B cell (primary cell): ENCODE data around the gene IGF1R. TPM values are rescaled to one million over a fixed set of nuclear protein-coding genes. Genes with fewer than 3 reads are reported as not detected.

ENCODE experiments used
- ATAC-seq: fragments of 200-7000 bp; cut with Tn5 transposase; one replicate; pipeline ENCODE4 v1.10.0; 2021; ENCODE audit warnings: low read depth, mild to moderate bottlenecking, moderate number of reproducible peaks, moderate library complexity
- CTCF ChIA-PET: fragments of 350-600 bp; sonication (Branson Sonifier 250); formaldehyde crosslinking; loops from one replicate; lab custom pipeline; 2021; ENCODE audit warnings: antibody characterized with exemption, inconsistent platforms; lab: Charles Lee
- POLR2A ChIA-PET: fragments of 350-600 bp; sonication (Branson Sonifier 250); formaldehyde crosslinking; loops from one replicate; lab custom pipeline; 2021; ENCODE audit warnings: antibody characterized with exemption; lab: Charles Lee
- DNase-seq: peaks from one replicate; pipeline ENCODE4 v3.0.0; 2013
- H2AFZ ChIP-seq: 2 replicates; pipeline ENCODE4 v1.6.1; 2012; ENCODE audit warnings: mild to moderate bottlenecking, low read depth, low read length; ENCODE audit not compliant: insufficient read depth, poor library complexity, severe bottlenecking
- H3K27ac ChIP-seq, 2 donors: 1 replicate in 1 of 2; 2 replicates in 1 of 2; pipeline ENCODE4 v1.5.1; 2012 to 2013; ENCODE audit warnings: low read length in 2 of 2, mild to moderate bottlenecking in 2 of 2, moderate library complexity in 1 of 2
- H3K27me3 ChIP-seq, 4 experiments: fragments of 200-600 bp in 1 of 4; sonication (generic) in 1 of 4; replicated peaks in 1 of 4; 1 replicate in 2 of 4; 2 replicates in 2 of 4; pipeline versions ENCODE4 v1.6.1 to v1.7.0; 2013 to 2016; ENCODE audit warnings: low read length in 3 of 4, mild to moderate bottlenecking in 2 of 4, mixed read lengths in 1 of 4, moderate library complexity in 1 of 4; ENCODE audit not compliant: insufficient read depth in 4 of 4, control insufficient read depth in 3 of 4; ENCODE audit errors: control extremely low read depth in 1 of 4
- H3K36me3 ChIP-seq, 2 experiments: replicated peaks in 1 of 2; 1 replicate in 1 of 2; 2 replicates in 1 of 2; pipeline versions ENCODE4 v1.6.1 to v1.7.1; 2013; ENCODE audit warnings: low read length in 1 of 2; ENCODE audit not compliant: insufficient read depth in 2 of 2, control insufficient read depth in 1 of 2; ENCODE audit errors: control extremely low read depth in 1 of 2, extremely low read depth in 1 of 2
- H3K4me1 ChIP-seq, 2 donors: fragments of 200-600 bp in 1 of 2; sonication (generic) in 1 of 2; 1 replicate in 1 of 2; 2 replicates in 1 of 2; pipeline versions ENCODE4 v1.5.1 to v1.6.1; 2013 to 2017; ENCODE audit warnings: low read length in 2 of 2; ENCODE audit not compliant: control insufficient read depth in 2 of 2, insufficient read depth in 2 of 2
- H3K4me2 ChIP-seq: replicated peaks from 2 replicates; pipeline ENCODE3; 2012; ENCODE audit warnings: mild to moderate bottlenecking, low read depth, low read length; ENCODE audit not compliant: poor library complexity, severe bottlenecking
- H3K4me3 ChIP-seq, 5 experiments: fragments of 200-600 bp in 1 of 5; sonication (generic) in 1 of 5; 1 replicate in 3 of 5; 2 replicates in 2 of 5; pipeline versions ENCODE4 v1.5.1 to v1.7.0; 2011 to 2016; ENCODE audit warnings: low read length in 4 of 5, mild to moderate bottlenecking in 4 of 5, low read depth in 2 of 5, control low read depth in 1 of 5, moderate library complexity in 1 of 5; ENCODE audit not compliant: insufficient read depth in 1 of 5; ENCODE audit errors: control extremely low read depth in 1 of 5, extremely low read depth in 1 of 5
- H3K79me2 ChIP-seq: fragments of 200-600 bp; sonication (generic); one replicate; pipeline ENCODE4 v1.6.0; 2016; ENCODE audit warnings: low read length; ENCODE audit not compliant: control insufficient read depth, insufficient read depth
- H3K9ac ChIP-seq: fragments of 200-600 bp; sonication (generic); 2 replicates; pipeline ENCODE4 v1.6.1; 2017; ENCODE audit warnings: mild to moderate bottlenecking, low read length, moderate library complexity
- H3K9me3 ChIP-seq, 3 donors: one replicate each; pipeline versions ENCODE4 v1.6.1 to v1.7.1; 2013; ENCODE audit warnings: low read length in 2 of 3; ENCODE audit not compliant: control insufficient read depth in 2 of 3, insufficient read depth in 1 of 3; ENCODE audit errors: control extremely low read depth in 1 of 3
- H4K20me1 ChIP-seq: 2 replicates; pipeline ENCODE4 v1.6.0; 2012; ENCODE audit warnings: mild to moderate bottlenecking, low read length; ENCODE audit not compliant: insufficient read depth, control insufficient read depth, poor library complexity, severe bottlenecking
- H3K27ac Mint-ChIP-seq: one replicate; pipeline ENCODE4 v1.8.0; 2021; ENCODE audit warnings: mixed read lengths
- H3K27me3 Mint-ChIP-seq: one replicate; pipeline ENCODE4 v1.8.0; 2021; ENCODE audit warnings: mixed read lengths
- H3K4me1 Mint-ChIP-seq: one replicate; pipeline ENCODE4 v1.8.0; 2021; ENCODE audit warnings: mixed read lengths
- H3K4me3 Mint-ChIP-seq: one replicate; pipeline ENCODE4 v1.8.0; 2021; ENCODE audit warnings: mixed read lengths
- H3K9me3 Mint-ChIP-seq: one replicate; pipeline ENCODE4 v1.8.0; 2022; ENCODE audit warnings: mixed read lengths; ENCODE audit not compliant: insufficient read depth
- CTCF ChIP-seq: fragments of 200-600 bp; IDR thresholded peaks from one replicate; pipeline ENCODE4 v1.8.0; 2022; ENCODE audit warnings: antibody characterized with exemption, mild to moderate bottlenecking
- EZH2 ChIP-seq: IDR thresholded peaks from 2 replicates; pipeline ENCODE4 v1.6.1; 2012; ENCODE audit warnings: borderline replicate concordance, low read depth, mild to moderate bottlenecking, moderate library complexity, low read length; ENCODE audit not compliant: insufficient read depth, poor library complexity, severe bottlenecking
- WGBS: methylation state at CpG from one replicate; pipeline ENCODE4 v1.1.5; 2013; ENCODE audit warnings: missing lambda C conversion rate; ENCODE audit not compliant: insufficient coverage; 5-methylcytosine and 5-hydroxymethylcytosine counted together
- intact Hi-C: fragments of 100-400 bp; cut with micrococcal nuclease; formaldehyde crosslinking; loops from one replicate; pipeline ENCODE4 v1.10.0; 2022
- polyA plus RNA-seq: library from polyadenylated mRNA; depleted of rRNA; stranded (reverse); fragments of >200 nt; gene quantifications from 2 replicates; pipeline ENCODE4 v1.2.3, GENCODE V29; 2012
- total RNA-seq, 2 donors: library from RNA; stranded (reverse); fragments of 120-200 nt in 1 of 2; gene quantifications; 1 replicate in 1 of 2; 2 replicates in 1 of 2; pipeline versions ENCODE4 v1.2.3 to v1.2.4, GENCODE V29; 2013 to 2022

The IGF1R gene
- total and polyA plus RNA-seq, 2 donors (not counting 1 experiment from before 2014, with no cell fraction given), result 5.4 to 23.1 TPM

- no peaks in the 10 kb centered on the region for H3K4me1 Mint-ChIP-seq
- Histone ChIP-seq H3K9me3 (peaks cover 0 to 10% (median 0%) of the 10 kb centered on the region in 3 donors), H3K27ac (no peak overlapping the region), H3K4me3 (no peak overlapping the region), H3K9ac (no peak overlapping the region), H2AFZ (no peak overlapping the region), H3K36me3 (no peaks in the 10 kb centered on the region), H3K4me1 (no peaks in the 10 kb centered on the region), H3K79me2 (no peaks in the 10 kb centered on the region), H3K27me3 (no peaks in the 10 kb centered on the region), H3K4me2 (no peak overlapping the region), H4K20me1 (no peaks in the 10 kb centered on the region)
- DNase-seq (no peak), ATAC-seq (no peak)
- intact Hi-C loops, result no loop called here
- CTCF ChIA-PET, result no interaction called here
- no peak overlapping the region for H3K27ac Mint-ChIP-seq
- H3K27me3 Mint-ChIP-seq, result peaks cover 13% of the 10 kb centered on the region
- POLR2A ChIA-PET, result no interaction called here
- no peaks in the 10 kb centered on the region for H3K9me3 Mint-ChIP-seq
- no peak overlapping the region for H3K4me3 Mint-ChIP-seq
- TF ChIP-seq EZH2 (no peak), CTCF (no peak)
- 94% methylated on average over 16 of the region's 17 CpGs for WGBS
These were observed 358.7 kb downstream of the IGF1R start for GRCh38 chr15:99006904-99007495.

GRCh38 chr15:99009741-99010330 lies 361.5 kb downstream of the IGF1R start:
- Histone ChIP-seq H3K4me2 (no peak overlapping the region), H3K27ac (no peak overlapping the region), H3K36me3 (no peaks in the 10 kb centered on the region), H3K9me3 (peaks cover 0 to 10% (median 0%) of the 10 kb centered on the region in 3 donors), H4K20me1 (no peaks in the 10 kb centered on the region), H3K9ac (no peak overlapping the region), H3K4me1 (no peaks in the 10 kb centered on the region), H3K79me2 (no peaks in the 10 kb centered on the region), H3K4me3 (no peak overlapping the region), H3K27me3 (no peaks in the 10 kb centered on the region), H2AFZ (no peak overlapping the region)
- ChIA-PET POLR2A (no interaction called here), CTCF (no interaction called here)
- 87% methylated on average over 4 of the region's 8 CpGs for WGBS
- DNase-seq (no peak), ATAC-seq (no peak)
- no peak overlapping the region for H3K27ac Mint-ChIP-seq
- intact Hi-C loops, result no loop called here
- no peak overlapping the region for H3K4me3 Mint-ChIP-seq
- H3K4me1 Mint-ChIP-seq, result peaks cover 2% of the 10 kb centered on the region
- TF ChIP-seq CTCF (no peak), EZH2 (no peak)
- H3K9me3 Mint-ChIP-seq, result no peaks in the 10 kb centered on the region
- H3K27me3 Mint-ChIP-seq, result peaks cover 23% of the 10 kb centered on the region
